Forelimb muscle (tissue), 1 donor: ENCODE data around the gene STXBP2. TPM values are rescaled to one million over a fixed set of nuclear protein-coding genes. Genes with fewer than 3 reads are reported as not detected.

Experiments
- DNase-seq: peaks from one replicate; pipeline ENCODE4 v3.0.0-alpha.2; 2013; ENCODE audit warnings: low read depth
- polyA plus RNA-seq: library from polyadenylated mRNA; unstranded; fragments of 120-200 nt; gene quantifications from one replicate; pipeline ENCODE4 v1.2.1, GENCODE V29; 2013; ENCODE audit not compliant: insufficient read length

Gene STXBP2
- polyA plus RNA-seq, 1 donor = 4.0 TPM

- DNase-seq = no peak
Observed at GRCh38 chr19:7612282-7613274, 24.3 kb upstream of the STXBP2 start.

- DNase-seq = no peak
Observed at GRCh38 chr19:7614859-7615741, 21.8 kb upstream of the STXBP2 start.

GRCh38 chr19:7617172-7617571, 19.7 kb upstream of the STXBP2 start:
- DNase-seq = no peak

GRCh38 chr19:7617735-7618134, 19.2 kb upstream of the STXBP2 start:
- no peak for DNase-seq

DNA sequence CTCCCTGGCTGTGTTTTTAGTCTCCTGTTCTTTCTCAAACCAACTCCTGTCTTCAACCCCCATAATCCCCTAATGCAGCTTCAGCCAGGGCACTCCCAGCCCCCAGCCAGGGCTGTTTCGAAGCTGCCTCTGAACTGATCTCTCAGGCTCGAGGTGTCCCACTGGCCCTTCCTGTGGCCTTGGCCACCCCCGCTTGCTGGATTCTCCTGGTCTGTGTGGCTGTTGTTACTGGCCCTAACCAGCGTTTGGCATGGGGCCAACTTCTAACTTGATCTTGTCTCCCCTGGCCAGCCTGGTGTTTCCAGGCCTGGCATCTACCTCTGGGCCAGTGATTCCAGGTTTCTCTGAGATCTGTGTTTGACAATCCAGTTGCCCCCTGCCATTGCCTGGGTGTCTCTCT, 18.6 kb upstream of the STXBP2 start:
- no peak for DNase-seq

GRCh38 chr19:7618771-7619510, 18.0 kb upstream of the STXBP2 start:
- no peak for DNase-seq

- no peak for DNase-seq
Observed at GRCh38 chr19:7619671-7620441, 17.1 kb upstream of the STXBP2 start.

GRCh38 chr19:7620442-7621412, 16.2 kb upstream of the STXBP2 start:
- DNase-seq = no peak

DNA sequence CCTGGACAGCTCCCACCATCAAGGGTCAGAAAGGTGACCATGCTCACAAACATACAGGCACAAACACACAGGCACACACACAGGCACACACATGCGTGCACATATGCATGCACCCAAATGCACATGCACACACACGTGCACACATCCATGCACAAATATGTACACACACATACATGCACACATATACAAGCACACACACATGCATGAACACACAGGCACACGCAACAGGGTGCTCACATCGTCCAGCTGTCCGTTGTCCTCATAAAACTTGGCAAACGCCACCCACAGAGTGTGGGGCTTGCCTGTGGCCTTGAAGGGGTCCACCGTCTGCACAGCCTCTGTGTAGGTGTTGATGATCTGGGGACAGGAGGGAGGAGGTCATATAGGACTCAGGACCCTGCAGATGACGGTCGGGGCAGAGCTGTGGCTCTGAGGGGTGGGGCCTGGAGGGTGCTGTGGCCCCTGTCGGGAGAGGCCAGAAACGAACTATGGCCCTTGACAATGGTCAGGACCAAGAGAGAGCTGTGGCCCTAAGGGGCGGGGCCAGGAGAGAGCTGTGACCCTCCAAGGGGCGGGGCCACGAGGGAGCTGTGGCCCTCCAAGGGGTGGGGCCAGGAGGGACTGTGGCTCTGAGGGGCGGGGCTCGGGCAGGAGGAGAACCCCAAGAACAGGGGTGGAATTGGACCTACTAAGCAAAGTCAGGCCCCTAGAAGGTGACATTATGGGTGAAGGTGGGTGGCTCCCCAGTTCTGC, 13.8 kb upstream of the STXBP2 start:
- DNase-seq = no peak

GRCh38 chr19:7623725-7624603, 12.9 kb upstream of the STXBP2 start:
- DNase-seq = no peak

GRCh38 chr19:7624810-7625209, 12.1 kb upstream of the STXBP2 start:
- no peak for DNase-seq

GRCh38 chr19:7625763-7626372, 11.0 kb upstream of the STXBP2 start:
- DNase-seq = no peak

DNA sequence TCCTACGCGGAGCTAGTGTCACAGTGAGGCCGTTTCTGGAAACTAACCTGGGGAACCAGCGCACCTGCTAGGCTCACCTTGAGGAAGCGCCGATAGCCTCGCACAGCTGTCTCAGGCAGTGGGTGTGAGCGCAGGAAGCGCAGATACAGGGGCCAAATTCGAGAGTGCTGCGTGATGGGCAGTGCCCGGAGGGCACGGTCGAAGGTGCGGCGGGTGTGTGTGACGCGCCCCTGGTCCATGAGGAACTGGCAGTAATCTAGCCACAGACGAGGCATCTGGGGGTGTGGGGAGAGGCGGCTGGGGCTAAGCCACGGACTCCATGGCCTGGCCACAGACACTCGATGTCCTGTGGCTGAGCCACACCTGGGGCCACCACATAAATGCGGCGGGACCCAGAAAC, 9.7 kb upstream of the STXBP2 start:
- DNase-seq = no peak

DNA sequence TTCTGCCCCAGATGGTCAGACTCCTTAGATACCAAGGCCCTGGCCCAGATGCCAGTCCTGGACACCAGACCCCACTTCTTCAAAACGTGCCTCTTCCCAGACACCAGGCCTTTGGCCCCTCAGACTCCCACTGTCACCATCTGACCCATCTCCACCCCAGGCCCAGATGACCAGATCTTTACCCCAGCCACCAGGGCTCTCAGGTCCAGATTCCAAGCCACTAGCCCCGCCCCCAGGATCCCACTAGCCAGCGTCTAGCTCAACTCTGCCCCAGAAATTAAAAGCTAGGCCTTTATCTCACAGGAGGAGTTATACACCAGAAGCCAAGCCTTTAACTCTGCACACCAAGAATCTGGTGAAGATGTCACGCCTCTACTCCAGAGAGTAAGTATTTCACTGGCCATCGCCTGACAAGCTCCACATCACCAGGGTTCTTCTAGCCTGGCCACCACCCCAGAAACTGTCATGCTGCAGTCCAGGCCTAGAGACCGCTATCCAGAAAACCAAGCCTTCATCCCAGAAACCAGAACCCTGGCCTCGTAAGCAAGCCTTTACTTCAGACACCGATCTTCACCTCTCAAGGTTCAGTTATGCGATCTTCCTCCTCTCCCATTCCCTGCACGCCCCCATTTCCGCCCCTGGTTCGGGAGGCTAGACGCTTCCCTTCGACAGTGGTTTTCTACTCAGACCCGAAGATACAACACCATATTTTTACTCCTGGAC, 8.2 kb upstream of the STXBP2 start:
- DNase-seq = no peak

DNA sequence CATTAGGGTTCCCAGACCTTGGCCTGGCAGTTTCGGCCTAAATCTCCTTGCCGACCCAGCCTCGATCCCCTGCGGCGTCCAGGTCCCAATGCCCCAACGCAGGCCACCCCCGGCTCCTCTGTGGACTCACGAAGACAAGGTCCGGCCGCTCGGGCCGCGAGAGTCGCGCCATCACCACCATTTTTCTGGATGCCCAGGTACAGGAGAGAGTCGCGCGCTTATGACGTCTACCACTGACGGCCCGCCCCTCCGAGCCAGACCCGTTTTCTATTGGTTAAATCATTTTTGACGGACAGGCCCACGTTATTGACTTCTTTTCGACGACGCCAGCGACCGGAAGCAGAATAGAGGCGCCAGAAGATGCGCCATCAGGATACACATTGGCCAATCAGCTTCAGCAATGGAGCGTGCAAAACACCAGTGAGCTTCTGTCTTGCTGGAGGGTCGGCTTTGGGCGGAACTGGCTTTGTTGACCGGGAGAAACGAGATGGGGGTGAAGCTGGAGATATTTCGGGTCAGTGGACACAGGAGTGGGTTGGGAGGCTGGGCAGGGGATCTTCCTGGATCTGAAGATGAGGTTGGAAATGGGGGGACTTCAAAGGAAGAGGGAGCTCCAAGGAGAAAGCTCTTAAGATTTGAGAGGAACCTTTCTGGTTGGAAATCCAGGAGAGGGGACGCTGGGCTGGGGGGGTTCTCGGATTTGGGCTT, 7.4 kb upstream of the STXBP2 start, which contains the start of the genes PET100 and XAB2:
PET100 (plus strand) TSS at position 447 of the 708 bp plus-strand sequence; CDS start at position 488, 41 bp downstream.
XAB2 (minus strand) TSS at position 199 of the 708 bp plus-strand sequence; CDS start at position 181, 18 bp downstream.
- DNase-seq = peak; percentile 97

GRCh38 chr19:7631577-7631976, 5.3 kb upstream of the STXBP2 start:
- no peak for DNase-seq
